Measurements from ENCODE around the gene MAP6D1. TPM values are rescaled to one million over a fixed set of nuclear protein-coding genes. Genes with fewer than 3 reads are reported as not detected.

MAP6D1 gene
- total RNA-seq, 2 donors from 2014 or later = 1.4 TPM; not detected in 1

- H3K9me3 Mint-ChIP-seq = no peaks in the 10 kb centered on the region
- peak overlapping the region in 1 of 2 donors; percentile 25 for H3K27ac Mint-ChIP-seq
- ATAC-seq (no peak), DNase-seq (ENCODE audit: low spot score in 2 of 2) (peak in 1 of 2 donors; percentile 26)
- peaks cover 0 to 6% of the 10 kb centered on the region in 2 donors for H3K36me3 Mint-ChIP-seq
These were observed 3.1 kb upstream of the MAP6D1 start for GRCh38 chr3:183828538-183828870.

GRCh38 chr3:183827809-183828537 is 2.6 kb upstream of the MAP6D1 start:
- ATAC-seq (no peak), DNase-seq (ENCODE audit: low spot score in 2 of 2) (peak in 1 of 2 donors; percentile 41)
- H3K27ac Mint-ChIP-seq = peak overlapping the region in 1 of 2 donors; percentile 10
- no peaks in the 10 kb centered on the region for H3K9me3 Mint-ChIP-seq
- H3K36me3 Mint-ChIP-seq = peaks cover 0 to 6% of the 10 kb centered on the region in 2 donors

GRCh38 chr3:183826448-183827250 is 1.3 kb upstream of the MAP6D1 start:
- Mint-ChIP-seq H3K9me3 (no peaks in the 10 kb centered on the region), H3K27ac (no peak overlapping the region)
- no peak for ATAC-seq

GRCh38 chr3:183824761-183825455 is 469 bp downstream of the MAP6D1 start:
- ATAC-seq = peak; percentile 32 to 61
- Mint-ChIP-seq H3K27ac (no peak overlapping the region), H3K36me3 (peaks cover 0 to 6% of the 10 kb centered on the region in 2 donors), H3K9me3 (no peaks in the 10 kb centered on the region)
- DNase-seq (ENCODE audit: low spot score in 2 of 2) = peak; percentile 22 to 54

More at GRCh38 chr3:183826448-183827250, 1.3 kb upstream of the MAP6D1 start:
- H3K36me3 Mint-ChIP-seq = peaks cover 0 to 6% of the 10 kb centered on the region in 2 donors
- DNase-seq (ENCODE audit: low spot score in 2 of 2) = peak in 1 of 2 donors; percentile 43

GRCh38 chr3:183823963-183824362 is 1.4 kb downstream of the MAP6D1 start:
- Mint-ChIP-seq H3K9me3 (no peaks in the 10 kb centered on the region), H3K27ac (peak overlapping the region in 1 of 2 donors; percentile 69), H3K36me3 (peaks cover 0 to 6% of the 10 kb centered on the region in 2 donors)
- no peak for DNase-seq (ENCODE audit: low spot score in 2 of 2)
- no peak for ATAC-seq

- Mint-ChIP-seq H3K27ac (no peak overlapping the region), H3K9me3 (no peaks in the 10 kb centered on the region), H3K36me3 (peaks cover 0 to 6% of the 10 kb centered on the region in 2 donors)
- ATAC-seq (no peak), DNase-seq (ENCODE audit: low spot score in 2 of 2) (peak in 1 of 2 donors; percentile 25)
These were observed 2.7 kb downstream of the MAP6D1 start for GRCh38 chr3:183822631-183823030.

GRCh38 chr3:183819831-183820230 is 5.5 kb downstream of the MAP6D1 start:
- Mint-ChIP-seq H3K36me3 (peaks cover 0 to 6% of the 10 kb centered on the region in 2 donors), H3K27ac (peak overlapping the region in 1 of 2 donors; percentile 81), H3K9me3 (no peaks in the 10 kb centered on the region)
- no peak for ATAC-seq
- no peak for DNase-seq (ENCODE audit: low spot score in 2 of 2)

GRCh38 chr3:183818706-183819624 is 6.4 kb downstream of the MAP6D1 start:
- H3K27ac Mint-ChIP-seq = peak overlapping the region in 1 of 2 donors; percentile 83
- peak in 1 of 2 donors; percentile 6 for ATAC-seq
- no peaks in the 10 kb centered on the region for H3K9me3 Mint-ChIP-seq

GRCh38 chr3:183818041-183818620 is 7.2 kb downstream of the MAP6D1 start:
- H3K9me3 Mint-ChIP-seq = no peaks in the 10 kb centered on the region
- ATAC-seq (peak in 1 of 2 donors; percentile 7), DNase-seq (ENCODE audit: low spot score in 2 of 2) (peak in 1 of 2 donors; percentile 44)
- H3K27ac Mint-ChIP-seq = no peak overlapping the region
- H3K36me3 Mint-ChIP-seq = no peaks in the 10 kb centered on the region

More at GRCh38 chr3:183818706-183819624, 6.4 kb downstream of the MAP6D1 start:
- DNase-seq (ENCODE audit: low spot score in 2 of 2) = peak in 1 of 2 donors; percentile 47
- H3K36me3 Mint-ChIP-seq = peaks cover 0 to under 1% of the 10 kb centered on the region in 2 donors

- ATAC-seq = no peak
- peak overlapping the region in 1 of 2 donors; percentile 4 for H3K27ac Mint-ChIP-seq
- H3K36me3 Mint-ChIP-seq = no peaks in the 10 kb centered on the region
- no peaks in the 10 kb centered on the region for H3K9me3 Mint-ChIP-seq
- DNase-seq (ENCODE audit: low spot score in 2 of 2) = no peak
These were observed 7.7 kb downstream of the MAP6D1 start for GRCh38 chr3:183817639-183818038.

GRCh38 chr3:183816681-183817510 is 8.5 kb downstream of the MAP6D1 start:
- peak overlapping the region in 1 of 2 donors; percentile 4 for H3K27ac Mint-ChIP-seq
- ATAC-seq (no peak), DNase-seq (ENCODE audit: low spot score in 2 of 2) (no peak)
- no peaks in the 10 kb centered on the region for H3K9me3 Mint-ChIP-seq
- H3K36me3 Mint-ChIP-seq = no peaks in the 10 kb centered on the region

GRCh38 chr3:183815951-183816475 is 9.4 kb downstream of the MAP6D1 start:
- DNase-seq (ENCODE audit: low spot score in 2 of 2) (no peak), ATAC-seq (no peak)
- Mint-ChIP-seq H3K9me3 (no peaks in the 10 kb centered on the region), H3K27ac (peak overlapping the region; percentile 23 to 67), H3K36me3 (no peaks in the 10 kb centered on the region)

GRCh38 chr3:183815563-183815940 is 9.8 kb downstream of the MAP6D1 start:
- ATAC-seq = peak; percentile 17 to 38
- Mint-ChIP-seq H3K9me3 (no peaks in the 10 kb centered on the region), H3K36me3 (no peaks in the 10 kb centered on the region), H3K27ac (peak overlapping the region in 1 of 2 donors; percentile 23)
- DNase-seq (ENCODE audit: low spot score in 2 of 2) = no peak

- no peaks in the 10 kb centered on the region for H3K36me3 Mint-ChIP-seq
- no peak for DNase-seq (ENCODE audit: low spot score in 2 of 2)
- H3K27ac Mint-ChIP-seq = peak overlapping the region; percentile 50 to 90
- no peak for ATAC-seq
- H3K9me3 Mint-ChIP-seq = no peaks in the 10 kb centered on the region
These were observed 11.1 kb downstream of the MAP6D1 start for GRCh38 chr3:183814240-183814639.
